LoVo (cell line): Measurements from ENCODE around the gene CCDC78.

Experiments used
- DNase-seq: peaks from one replicate; pipeline ENCODE4 v3.0.0-alpha.2; 2016; ENCODE audit warnings: low spot score

CCDC78 gene

GRCh38 chr16:722835-723633, 3.2 kb downstream of the CCDC78 start:
- no peak for DNase-seq

- DNase-seq = no peak
Measured at GRCh38 chr16:721765-722540, 4.3 kb downstream of the CCDC78 start.

GRCh38 chr16:720990-721764, 5.1 kb downstream of the CCDC78 start, which contains the start of gene ANTKMT:
Gene ANTKMT (plus strand): TSS chr16:721146. CDS start chr16:721275, 129 bp downstream.
- DNase-seq = peak; percentile 93

- peak; percentile 41 for DNase-seq
Measured at GRCh38 chr16:720447-720989, 5.7 kb downstream of the CCDC78 start.

GRCh38 chr16:719815-720446, 6.3 kb downstream of the CCDC78 start:
- peak; percentile 58 for DNase-seq

- no peak for DNase-seq
Measured at GRCh38 chr16:718922-719321, 7.3 kb downstream of the CCDC78 start.

GRCh38 chr16:718389-718788, 7.9 kb downstream of the CCDC78 start:
- no peak for DNase-seq

GRCh38 chr16:717450-718245, 8.6 kb downstream of the CCDC78 start:
- no peak for DNase-seq

GRCh38 chr16:716768-717325, 9.4 kb downstream of the CCDC78 start:
- DNase-seq = no peak

- no peak for DNase-seq
Measured at GRCh38 chr16:716200-716568, 10.1 kb downstream of the CCDC78 start.

- DNase-seq = peak; percentile 49
Measured at GRCh38 chr16:715477-716199, 10.6 kb downstream of the CCDC78 start.

GRCh38 chr16:714558-715476, 11.4 kb downstream of the CCDC78 start, which contains the start of gene METRN:
Gene METRN (plus strand): TSS chr16:715118. CDS start chr16:715290, 172 bp downstream.
- peak; percentile 93 for DNase-seq

- no peak for DNase-seq
Measured at GRCh38 chr16:714079-714478, 12.2 kb downstream of the CCDC78 start.

GRCh38 chr16:712740-713250, 13.4 kb downstream of the CCDC78 start:
- DNase-seq = peak; percentile 79

- peak; percentile 69 for DNase-seq
Measured at GRCh38 chr16:711548-712320, 14.5 kb downstream of the CCDC78 start.

GRCh38 chr16:711084-711483, 15.2 kb downstream of the CCDC78 start:
- DNase-seq = no peak

- no peak for DNase-seq
Measured at GRCh38 chr16:710500-711075, 15.7 kb downstream of the CCDC78 start.
